Ishikawa (cell line): ENCODE results near the gene DDX42.
A peak's percentile ranks its signal among the peaks of the same experiment; 100 is the strongest.

Experiments
- CEBPB ChIP-seq: IDR thresholded peaks from 2 replicates; pipeline ENCODE4 v1.6.1; 2012
- CREB1 ChIP-seq: IDR thresholded peaks from 2 replicates; pipeline ENCODE4 v1.6.1; 2012; ENCODE audit warnings: low read depth
- EGR1 ChIP-seq: IDR thresholded peaks from 2 replicates; pipeline ENCODE4 v1.6.1; 2012
- EP300 ChIP-seq: IDR thresholded peaks from 2 replicates; pipeline ENCODE4 v1.6.1; 2012; ENCODE audit warnings: borderline replicate concordance
- NFIC ChIP-seq: IDR thresholded peaks from 2 replicates; pipeline ENCODE4 v1.6.1; 2012
- TAF1 ChIP-seq: IDR thresholded peaks from 2 replicates; pipeline ENCODE4 v1.6.1; 2012; ENCODE audit warnings: low read depth, mild to moderate bottlenecking
- TCF12 ChIP-seq: IDR thresholded peaks from 2 replicates; pipeline ENCODE4 v1.6.1; 2012; ENCODE audit warnings: low read depth
- TEAD4 ChIP-seq: IDR thresholded peaks from 2 replicates; pipeline ENCODE4 v1.6.1; 2012
- TF ChIP-seq, protein P1 (sequence below): IDR thresholded peaks from 2 replicates; pipeline ENCODE4 v1.6.1; 2012; ENCODE audit warnings: low read depth, mild to moderate bottlenecking
- TF ChIP-seq, protein P2 (sequence below): IDR thresholded peaks from 2 replicates; pipeline ENCODE4 v1.6.1; 2012
- TF ChIP-seq, protein P3 (sequence below): IDR thresholded peaks from 2 replicates; pipeline ENCODE4 v1.6.1; 2012

DNA sequence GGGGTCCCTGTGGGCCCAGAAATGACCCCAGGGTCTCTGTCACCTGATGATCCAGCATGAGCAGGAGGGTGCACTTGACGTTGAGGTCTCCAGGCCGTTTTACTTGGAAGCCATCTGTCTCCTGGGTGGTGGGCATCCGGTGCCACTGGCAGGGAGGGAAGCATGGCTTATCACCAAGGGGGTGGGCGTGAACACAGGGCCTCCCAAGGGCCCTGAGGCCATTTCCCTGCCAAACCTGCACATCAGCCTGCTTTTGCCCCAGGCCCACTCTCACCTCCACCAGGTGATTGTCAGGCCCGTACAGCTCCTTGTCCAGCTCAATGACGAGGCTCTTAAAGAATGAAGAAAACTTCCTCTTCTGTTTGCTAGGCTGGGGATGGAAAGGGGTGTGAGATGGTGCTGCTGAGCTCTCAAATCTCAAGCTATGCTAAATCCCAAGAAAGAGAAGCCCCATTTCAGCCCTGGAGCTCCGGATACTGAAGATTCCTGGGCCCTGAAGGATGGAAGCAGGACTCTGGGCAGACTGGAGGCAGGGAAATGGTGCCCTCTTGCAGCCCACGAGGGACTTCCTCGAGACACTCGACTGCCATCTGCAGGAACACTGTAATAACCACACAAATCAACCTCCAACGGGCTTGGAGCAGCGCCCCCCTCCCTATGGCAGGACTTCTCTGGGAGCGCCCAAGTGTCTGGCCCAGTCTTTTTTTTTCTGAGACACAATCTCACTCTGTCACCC lies 60.6 kb downstream of the DDX42 start:
- TF ChIP-seq, protein P1, sequence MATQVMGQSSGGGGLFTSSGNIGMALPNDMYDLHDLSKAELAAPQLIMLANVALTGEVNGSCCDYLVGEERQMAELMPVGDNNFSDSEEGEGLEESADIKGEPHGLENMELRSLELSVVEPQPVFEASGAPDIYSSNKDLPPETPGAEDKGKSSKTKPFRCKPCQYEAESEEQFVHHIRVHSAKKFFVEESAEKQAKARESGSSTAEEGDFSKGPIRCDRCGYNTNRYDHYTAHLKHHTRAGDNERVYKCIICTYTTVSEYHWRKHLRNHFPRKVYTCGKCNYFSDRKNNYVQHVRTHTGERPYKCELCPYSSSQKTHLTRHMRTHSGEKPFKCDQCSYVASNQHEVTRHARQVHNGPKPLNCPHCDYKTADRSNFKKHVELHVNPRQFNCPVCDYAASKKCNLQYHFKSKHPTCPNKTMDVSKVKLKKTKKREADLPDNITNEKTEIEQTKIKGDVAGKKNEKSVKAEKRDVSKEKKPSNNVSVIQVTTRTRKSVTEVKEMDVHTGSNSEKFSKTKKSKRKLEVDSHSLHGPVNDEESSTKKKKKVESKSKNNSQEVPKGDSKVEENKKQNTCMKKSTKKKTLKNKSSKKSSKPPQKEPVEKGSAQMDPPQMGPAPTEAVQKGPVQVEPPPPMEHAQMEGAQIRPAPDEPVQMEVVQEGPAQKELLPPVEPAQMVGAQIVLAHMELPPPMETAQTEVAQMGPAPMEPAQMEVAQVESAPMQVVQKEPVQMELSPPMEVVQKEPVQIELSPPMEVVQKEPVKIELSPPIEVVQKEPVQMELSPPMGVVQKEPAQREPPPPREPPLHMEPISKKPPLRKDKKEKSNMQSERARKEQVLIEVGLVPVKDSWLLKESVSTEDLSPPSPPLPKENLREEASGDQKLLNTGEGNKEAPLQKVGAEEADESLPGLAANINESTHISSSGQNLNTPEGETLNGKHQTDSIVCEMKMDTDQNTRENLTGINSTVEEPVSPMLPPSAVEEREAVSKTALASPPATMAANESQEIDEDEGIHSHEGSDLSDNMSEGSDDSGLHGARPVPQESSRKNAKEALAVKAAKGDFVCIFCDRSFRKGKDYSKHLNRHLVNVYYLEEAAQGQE, result no peak
- no peak for TF ChIP-seq TAF1
- no peak for TF ChIP-seq EP300
- TF ChIP-seq NFIC, result no peak
- TF ChIP-seq CREB1, result no peak
- TF ChIP-seq TEAD4, result no peak
- TF ChIP-seq, protein P2, sequence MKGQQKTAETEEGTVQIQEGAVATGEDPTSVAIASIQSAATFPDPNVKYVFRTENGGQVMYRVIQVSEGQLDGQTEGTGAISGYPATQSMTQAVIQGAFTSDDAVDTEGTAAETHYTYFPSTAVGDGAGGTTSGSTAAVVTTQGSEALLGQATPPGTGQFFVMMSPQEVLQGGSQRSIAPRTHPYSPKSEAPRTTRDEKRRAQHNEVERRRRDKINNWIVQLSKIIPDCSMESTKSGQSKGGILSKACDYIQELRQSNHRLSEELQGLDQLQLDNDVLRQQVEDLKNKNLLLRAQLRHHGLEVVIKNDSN, result no peak
- no peak for TF ChIP-seq TCF12
- TF ChIP-seq, protein P3, sequence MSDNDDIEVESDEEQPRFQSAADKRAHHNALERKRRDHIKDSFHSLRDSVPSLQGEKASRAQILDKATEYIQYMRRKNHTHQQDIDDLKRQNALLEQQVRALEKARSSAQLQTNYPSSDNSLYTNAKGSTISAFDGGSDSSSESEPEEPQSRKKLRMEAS, result peak; percentile 39; the same call in 1 of the 2 replicates
- no peak for TF ChIP-seq EGR1
- no peak for TF ChIP-seq CEBPB
